Measurements from ENCODE around the gene ITGB4. TPM values are rescaled to one million over a fixed set of nuclear protein-coding genes. Genes with fewer than 3 reads are reported as not detected.

Gene ITGB4
- total and polyA plus RNA-seq, 2 of the 13 experiments (the other 11 are each of a cell fraction or from before 2014, with no cell fraction given), result 6.9 to 14.5 TPM

GRCh38 chr17:75697651-75698291 lies 23.5 kb upstream of the ITGB4 start (continued):
- TF ChIP-seq KIAA2018 (CRISPR knock-in tag; IDR thresholded peaks at IDR 0.05; ENCODE audit: borderline replicate concordance) (no peak), GABPB1 (CRISPR knock-in tag; IDR thresholded peaks at IDR 0.05) (no peak), MXD1 (CRISPR knock-in tag; IDR thresholded peaks at IDR 0.05) (no peak), ZNF704 (CRISPR knock-in tag; IDR thresholded peaks at IDR 0.05; ENCODE audit: borderline replicate concordance) (no peak), HIC2 (CRISPR knock-in tag; IDR thresholded peaks at IDR 0.05; ENCODE audit: low read depth) (peak; percentile 94), PAX8 (CRISPR knock-in tag; IDR thresholded peaks at IDR 0.05; ENCODE audit: borderline replicate concordance) (no peak), ZNF574 (CRISPR knock-in tag; IDR thresholded peaks at IDR 0.05) (no peak), HBP1 (CRISPR knock-in tag; IDR thresholded peaks at IDR 0.05; ENCODE audit: low read depth) (no peak)
